Astrocyte (in vitro differentiated cells and primary cell): ENCODE measurements around the gene OLFML2B. TPM values are rescaled to one million over a fixed set of nuclear protein-coding genes. Genes with fewer than 3 reads are reported as not detected.

Source experiments
- DNase-seq: peaks from one replicate; pipeline ENCODE4 v3.0.0-alpha.2; 2010; ENCODE audit warnings: low read depth
- FAIRE-seq: peaks from 2 replicates; lab custom pipeline; 2011; peaks lifted over from hg19 to GRCh38; lab: Jason Lieb, UNC
- H2AFZ ChIP-seq: 2 replicates; pipeline ENCODE4 v1.6.0; 2012; ENCODE audit warnings: low read depth, low read length, inconsistent platforms
- H3K27ac ChIP-seq: 2 replicates; pipeline ENCODE4 v1.5.1; 2011; ENCODE audit warnings: low read depth, low read length, inconsistent platforms
- H3K27me3 ChIP-seq: 2 replicates; pipeline ENCODE4 v1.6.0; 2011; ENCODE audit warnings: low read length, inconsistent platforms; ENCODE audit not compliant: insufficient read depth
- H3K36me3 ChIP-seq: 2 replicates; pipeline ENCODE4 v1.5.1; 2011; ENCODE audit warnings: low read length, inconsistent platforms; ENCODE audit not compliant: insufficient read depth
- H3K4me1 ChIP-seq: 2 replicates; pipeline ENCODE4 v1.5.1; 2011; ENCODE audit warnings: low read length, inconsistent platforms; ENCODE audit not compliant: insufficient read depth
- H3K4me2 ChIP-seq: 2 replicates; pipeline ENCODE4 v1.6.0; 2012; ENCODE audit warnings: low read length, inconsistent platforms
- H3K4me3 ChIP-seq: 2 replicates; pipeline ENCODE4 v1.5.1; 2011; ENCODE audit warnings: low read depth, mild to moderate bottlenecking, low read length, inconsistent platforms; ENCODE audit not compliant: insufficient read depth
- H3K79me2 ChIP-seq: 2 replicates; pipeline ENCODE4 v1.6.0; 2012; ENCODE audit warnings: mild to moderate bottlenecking, low read length, inconsistent platforms; ENCODE audit not compliant: insufficient read depth
- H3K9ac ChIP-seq: 2 replicates; pipeline ENCODE4 v1.6.0; 2012; ENCODE audit warnings: mild to moderate bottlenecking, low read length, inconsistent platforms
- H3K9me3 ChIP-seq: 2 replicates; pipeline ENCODE4 v1.5.1; 2012; ENCODE audit warnings: low read depth, mild to moderate bottlenecking, low read length, inconsistent platforms; ENCODE audit not compliant: insufficient read depth
- H4K20me1 ChIP-seq: 2 replicates; pipeline ENCODE4 v1.6.0; 2012; ENCODE audit warnings: low read length, inconsistent platforms; ENCODE audit not compliant: insufficient read depth
- H3K27ac Mint-ChIP-seq: one replicate; pipeline ENCODE4 v1.8.0; 2021; ENCODE audit warnings: mild to moderate bottlenecking, mixed read lengths; ENCODE audit not compliant: unreplicated experiment
- H3K27me3 Mint-ChIP-seq: one replicate; pipeline ENCODE4 v1.8.0; 2021; ENCODE audit warnings: low read depth, mixed read lengths; ENCODE audit not compliant: unreplicated experiment
- H3K36me3 Mint-ChIP-seq: one replicate; pipeline ENCODE4 v1.8.0; 2021; ENCODE audit warnings: low read depth, mixed read lengths; ENCODE audit not compliant: unreplicated experiment
- H3K4me1 Mint-ChIP-seq: one replicate; pipeline ENCODE4 v1.8.0; 2021; ENCODE audit warnings: low read depth, mixed read lengths; ENCODE audit not compliant: unreplicated experiment
- H3K4me3 Mint-ChIP-seq: one replicate; pipeline ENCODE4 v1.8.0; 2021; ENCODE audit warnings: mild to moderate bottlenecking, moderate library complexity, mixed read lengths; ENCODE audit not compliant: unreplicated experiment
- H3K9me3 Mint-ChIP-seq: one replicate; pipeline ENCODE4 v1.8.0; 2021; ENCODE audit warnings: mild to moderate bottlenecking, mixed read lengths; ENCODE audit not compliant: unreplicated experiment
- CTCF ChIP-seq: IDR thresholded peaks from 2 replicates; pipeline ENCODE4 v1.5.1; 2011; ENCODE audit warnings: low read depth, mild to moderate bottlenecking, inconsistent platforms, low read length, moderate library complexity; ENCODE audit not compliant: insufficient read depth
- EZH2 ChIP-seq: IDR thresholded peaks from 2 replicates; pipeline ENCODE4 v1.6.1; 2012; ENCODE audit warnings: mild to moderate bottlenecking, low read length, inconsistent platforms; ENCODE audit not compliant: insufficient read depth
- total RNA-seq: library from RNA; stranded (reverse); gene quantifications from 2 replicates; pipeline ENCODE4 v1.2.1, GENCODE V29; 2021

OLFML2B gene
- total RNA-seq, 1 donor from 2014 or later, result 14.7 TPM

GRCh38 chr1:162070825-162071224 lies 47.2 kb upstream of the OLFML2B start:
- peak overlapping the region; percentile 96 for H3K4me2 ChIP-seq

GRCh38 chr1:162070094-162070748 lies 46.6 kb upstream of the OLFML2B start:
- H3K27ac ChIP-seq, result no peak overlapping the region
- no peak for DNase-seq
- peak overlapping the region; percentile 78 for H2AFZ ChIP-seq
- H3K36me3 ChIP-seq, result no peaks in the 10 kb centered on the region
- H3K4me2 ChIP-seq, result peak overlapping the region; percentile 96
- H3K4me3 Mint-ChIP-seq, result peak overlapping the region; percentile 84
- H3K79me2 ChIP-seq, result no peaks in the 10 kb centered on the region
- H3K9me3 ChIP-seq, result peaks cover 5% of the 10 kb centered on the region
- peaks cover 11% of the 10 kb centered on the region for H4K20me1 ChIP-seq
- H3K4me3 ChIP-seq, result peak overlapping the region; percentile 65
- H3K27me3 Mint-ChIP-seq, result peaks cover 25% of the 10 kb centered on the region
- peak overlapping the region; percentile 70 for H3K9ac ChIP-seq
- TF ChIP-seq CTCF (no peak), EZH2 (peak; percentile 85)
- FAIRE-seq, result no peak
- peaks cover 23% of the 10 kb centered on the region for H3K27me3 ChIP-seq
- H3K4me1 Mint-ChIP-seq, result no peaks in the 10 kb centered on the region
- peaks cover 7% of the 10 kb centered on the region for H3K9me3 Mint-ChIP-seq
- peaks cover 13% of the 10 kb centered on the region for H3K4me1 ChIP-seq
- no peak overlapping the region for H3K27ac Mint-ChIP-seq
- peaks cover 5% of the 10 kb centered on the region for H3K36me3 Mint-ChIP-seq

More at GRCh38 chr1:162070825-162071224, 47.2 kb upstream of the OLFML2B start:
- FAIRE-seq (no peak), DNase-seq (no peak)
- Histone ChIP-seq H2AFZ (peak overlapping the region; percentile 20), H3K27ac (no peak overlapping the region), H3K36me3 (no peaks in the 10 kb centered on the region), H3K27me3 (peaks cover 23% of the 10 kb centered on the region), H3K4me1 (peaks cover 13% of the 10 kb centered on the region), H3K79me2 (no peaks in the 10 kb centered on the region), H3K9me3 (peaks cover 5% of the 10 kb centered on the region), H3K9ac (no peak overlapping the region), H3K4me3 (no peak overlapping the region), H4K20me1 (peaks cover 11% of the 10 kb centered on the region)
- Mint-ChIP-seq H3K27me3 (peaks cover 25% of the 10 kb centered on the region), H3K27ac (no peak overlapping the region), H3K4me1 (no peaks in the 10 kb centered on the region), H3K4me3 (peak overlapping the region; percentile 84), H3K36me3 (peaks cover 7% of the 10 kb centered on the region), H3K9me3 (peaks cover 10% of the 10 kb centered on the region)
- TF ChIP-seq EZH2 (no peak), CTCF (no peak)
